HUES48 (cell line): Measurements from ENCODE around the gene RPTOR.
"Not testable (repeated sequence)": the region's sequence is repeated elsewhere in the genome, so short reads cannot be mapped to it uniquely, and the experiment has no call there.

Experiments used
- H3K27ac ChIP-seq: one replicate; pipeline ENCODE4 v1.7.0; 2013; ENCODE audit warnings: low read depth, low read length, inconsistent platforms
- H3K27me3 ChIP-seq: 2 replicates; pipeline ENCODE4 v1.6.1; 2013; ENCODE audit warnings: mild to moderate bottlenecking, low read length; ENCODE audit not compliant: control insufficient read depth, insufficient read depth
- H3K36me3 ChIP-seq: 2 replicates; pipeline ENCODE4 v1.6.1; 2013; ENCODE audit warnings: low read length; ENCODE audit not compliant: control insufficient read depth, insufficient read depth
- H3K4me1 ChIP-seq: 2 replicates; pipeline ENCODE4 v1.6.1; 2013; ENCODE audit warnings: mild to moderate bottlenecking, low read length; ENCODE audit not compliant: control insufficient read depth, insufficient read depth
- H3K4me3 ChIP-seq: 2 replicates; pipeline ENCODE4 v1.5.1; 2013; ENCODE audit warnings: mild to moderate bottlenecking, low read depth, low read length
- H3K9ac ChIP-seq: 2 replicates; pipeline ENCODE4 v1.6.1; 2013; ENCODE audit warnings: mild to moderate bottlenecking, low read depth, low read length, moderate library complexity
- H3K9me3 ChIP-seq: 2 replicates; pipeline ENCODE4 v1.6.1; 2013; ENCODE audit warnings: low read length; ENCODE audit not compliant: control insufficient read depth, insufficient read depth

Gene RPTOR

GRCh38 chr17:80763293-80763867, 218.7 kb downstream of the RPTOR start:
- Histone ChIP-seq H3K4me3 (no peak overlapping the region), H3K4me1 (peaks cover 3% of the 10 kb centered on the region; the same call in 1 of the 2 replicates), H3K36me3 (no peaks in the 10 kb centered on the region), H3K27ac (no peak overlapping the region), H3K27me3 (no peaks in the 10 kb centered on the region), H3K9ac (no peak overlapping the region), H3K9me3 (no peaks in the 10 kb centered on the region)

GRCh38 chr17:80764627-80765145, 220.0 kb downstream of the RPTOR start:
- H3K4me1 ChIP-seq, H3K9me3 ChIP-seq, H3K27ac ChIP-seq, H3K36me3 ChIP-seq, H3K4me3 ChIP-seq, H3K27me3 ChIP-seq, H3K9ac ChIP-seq: not testable (repeated sequence)

GRCh38 chr17:80765241-80765961, 220.8 kb downstream of the RPTOR start:
- H3K4me1 ChIP-seq: peaks cover 3% of the 10 kb centered on the region; the same call in 1 of the 2 replicates
- H3K9me3 ChIP-seq: no peaks in the 10 kb centered on the region
- no peak overlapping the region for H3K27ac ChIP-seq
- H3K36me3 ChIP-seq: no peaks in the 10 kb centered on the region
- H3K4me3 ChIP-seq: no peak overlapping the region
- no peaks in the 10 kb centered on the region for H3K27me3 ChIP-seq
- no peak overlapping the region for H3K9ac ChIP-seq

- Histone ChIP-seq H3K4me3 (no peak overlapping the region), H3K9me3 (no peaks in the 10 kb centered on the region), H3K27ac (no peak overlapping the region), H3K9ac (no peak overlapping the region), H3K36me3 (no peaks in the 10 kb centered on the region), H3K27me3 (no peaks in the 10 kb centered on the region), H3K4me1 (no peaks in the 10 kb centered on the region)
Observed at GRCh38 chr17:80766290-80766855, 221.7 kb downstream of the RPTOR start.

GRCh38 chr17:80768389-80768788, 223.8 kb downstream of the RPTOR start:
- Histone ChIP-seq H3K9me3 (no peaks in the 10 kb centered on the region), H3K4me1 (peaks cover 4% of the 10 kb centered on the region; the same call in 1 of the 2 replicates), H3K27ac (no peak overlapping the region), H3K9ac (no peak overlapping the region), H3K27me3 (no peaks in the 10 kb centered on the region), H3K4me3 (no peak overlapping the region), H3K36me3 (no peaks in the 10 kb centered on the region)

GRCh38 chr17:80768936-80769335, 224.3 kb downstream of the RPTOR start:
- Histone ChIP-seq H3K27ac (no peak overlapping the region), H3K4me3 (no peak overlapping the region), H3K36me3 (no peaks in the 10 kb centered on the region), H3K9ac (no peak overlapping the region), H3K9me3 (no peaks in the 10 kb centered on the region), H3K27me3 (no peaks in the 10 kb centered on the region), H3K4me1 (peaks cover 4% of the 10 kb centered on the region; the same call in 1 of the 2 replicates)

- H3K4me3 ChIP-seq: no peak overlapping the region
- no peaks in the 10 kb centered on the region for H3K27me3 ChIP-seq
- H3K9ac ChIP-seq: no peak overlapping the region
- H3K4me1 ChIP-seq: peaks cover 4% of the 10 kb centered on the region; the same call in 1 of the 2 replicates
- H3K27ac ChIP-seq: no peak overlapping the region
- H3K9me3 ChIP-seq: no peaks in the 10 kb centered on the region
- H3K36me3 ChIP-seq: no peaks in the 10 kb centered on the region
Observed at GRCh38 chr17:80769516-80769915, 224.9 kb downstream of the RPTOR start.

- Histone ChIP-seq H3K36me3 (no peaks in the 10 kb centered on the region), H3K27ac (no peak overlapping the region), H3K9me3 (no peaks in the 10 kb centered on the region), H3K4me3 (no peak overlapping the region), H3K27me3 (no peaks in the 10 kb centered on the region), H3K4me1 (peaks cover 4% of the 10 kb centered on the region; the same call in 1 of the 2 replicates), H3K9ac (no peak overlapping the region)
Observed at GRCh38 chr17:80769936-80770625, 225.4 kb downstream of the RPTOR start.

GRCh38 chr17:80770881-80771611, 226.4 kb downstream of the RPTOR start:
- Histone ChIP-seq H3K4me3 (no peak overlapping the region), H3K36me3 (no peaks in the 10 kb centered on the region), H3K9ac (no peak overlapping the region), H3K27ac (no peak overlapping the region), H3K27me3 (no peaks in the 10 kb centered on the region), H3K9me3 (no peaks in the 10 kb centered on the region), H3K4me1 (peaks cover 4% of the 10 kb centered on the region; the same call in 1 of the 2 replicates)

GRCh38 chr17:80771612-80772005, 227.0 kb downstream of the RPTOR start:
- Histone ChIP-seq H3K9ac (no peak overlapping the region), H3K27ac (no peak overlapping the region), H3K4me1 (peaks cover 4% of the 10 kb centered on the region; the same call in 1 of the 2 replicates), H3K36me3 (no peaks in the 10 kb centered on the region), H3K4me3 (no peak overlapping the region), H3K27me3 (no peaks in the 10 kb centered on the region), H3K9me3 (no peaks in the 10 kb centered on the region)
